GM18526 (cell line): ENCODE results near the gene CYP2D6.
"Not testable (repeated sequence)": the region's sequence is repeated elsewhere in the genome, so short reads cannot be mapped to it uniquely, and the experiment has no call there.

Experiments used
- POLR2A ChIP-seq: IDR thresholded peaks from 3 replicates; pipeline ENCODE4 v1.6.1; 2011; ENCODE audit not compliant: insufficient read length; ENCODE audit errors: extremely low read depth

CYP2D6 gene

GRCh38 chr22:42130639-42131431 is at the start of gene CYP2D6:
Gene CYP2D6 (minus strand): TSS chr22:42130810. CDS start chr22:42130791, 19 bp downstream.
- not testable (repeated sequence) for TF ChIP-seq POLR2A

- TF ChIP-seq POLR2A = no peak
Measured at GRCh38 chr22:42179616-42180015, 49.0 kb upstream of the CYP2D6 start.

GRCh38 chr22:42178910-42179519 is 48.4 kb upstream of the CYP2D6 start:
- TF ChIP-seq POLR2A = no peak

- TF ChIP-seq POLR2A = no peak
Measured at GRCh38 chr22:42177891-42178336, 47.3 kb upstream of the CYP2D6 start.

GRCh38 chr22:42176255-42176915 is 45.8 kb upstream of the CYP2D6 start:
- no peak for TF ChIP-seq POLR2A

- no peak for TF ChIP-seq POLR2A
Measured at GRCh38 chr22:42174062-42174461, 43.5 kb upstream of the CYP2D6 start.

GRCh38 chr22:42173183-42173926 is 42.7 kb upstream of the CYP2D6 start:
- TF ChIP-seq POLR2A = no peak

- no peak for TF ChIP-seq POLR2A
Measured at GRCh38 chr22:42172773-42173172, 42.2 kb upstream of the CYP2D6 start.

GRCh38 chr22:42171946-42172719 is 41.5 kb upstream of the CYP2D6 start:
- no peak for TF ChIP-seq POLR2A

- no peak for TF ChIP-seq POLR2A
Measured at GRCh38 chr22:42171417-42171816, 40.8 kb upstream of the CYP2D6 start.

GRCh38 chr22:42170946-42171345 is 40.3 kb upstream of the CYP2D6 start:
- no peak for TF ChIP-seq POLR2A

GRCh38 chr22:42169055-42169469 is 38.5 kb upstream of the CYP2D6 start:
- no peak for TF ChIP-seq POLR2A

GRCh38 chr22:42168476-42168875 is 37.9 kb upstream of the CYP2D6 start:
- TF ChIP-seq POLR2A = no peak

- no peak for TF ChIP-seq POLR2A
Measured at GRCh38 chr22:42167066-42167465, 36.5 kb upstream of the CYP2D6 start.

GRCh38 chr22:42164901-42165300 is 34.3 kb upstream of the CYP2D6 start:
- TF ChIP-seq POLR2A = no peak

- TF ChIP-seq POLR2A = no peak
Measured at GRCh38 chr22:42163515-42163914, 32.9 kb upstream of the CYP2D6 start.
